ENCODE results near the gene FAM131B.
A peak's percentile ranks its signal among the peaks of the same experiment; 100 is the strongest.

FAM131B gene

GRCh38 chr7:143320620-143321019 lies 41.9 kb downstream of the FAM131B start:
- no peak for DNase-seq

DNA sequence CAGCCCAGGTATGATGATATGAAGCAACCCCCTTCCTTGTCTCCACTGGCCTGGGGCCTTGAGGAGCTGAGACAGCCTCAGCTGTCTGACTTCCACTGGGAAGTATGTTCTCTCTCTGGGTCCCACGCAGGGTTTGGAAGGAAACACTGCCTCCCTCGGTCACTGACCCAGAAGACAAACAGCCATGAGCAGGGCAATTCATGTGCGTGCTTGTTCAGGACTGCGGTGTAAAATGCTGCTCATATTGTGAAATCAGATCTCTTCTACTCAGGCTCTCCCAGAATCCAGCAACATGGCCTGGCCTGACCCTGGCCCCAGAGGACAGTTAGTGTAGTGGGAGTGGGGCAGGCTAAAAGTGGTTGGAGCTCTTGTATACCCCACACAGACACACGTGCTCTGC lies 43.9 kb downstream of the FAM131B start:
- DNase-seq: no peak

DNA sequence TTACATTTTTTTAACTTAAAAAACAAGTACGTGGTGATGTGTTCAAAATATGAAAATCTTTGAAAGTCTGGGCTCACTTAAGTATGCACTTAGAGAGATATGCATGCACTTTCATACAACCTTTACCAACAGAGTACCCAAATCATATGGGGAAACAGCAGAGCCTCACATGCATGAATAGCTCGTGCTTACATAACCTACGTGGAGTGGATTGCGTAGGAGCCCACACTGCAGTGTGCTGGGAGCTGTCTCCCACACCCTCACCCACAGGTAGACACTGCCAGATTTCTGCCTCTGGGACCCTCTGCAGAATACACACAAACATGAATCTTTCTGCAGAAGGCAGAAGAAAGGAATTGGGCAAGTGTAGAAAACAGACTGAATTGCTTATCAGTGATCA lies 46.0 kb downstream of the FAM131B start:
- no peak for DNase-seq

- DNase-seq: no peak
Measured at GRCh38 chr7:143315776-143316175, 46.7 kb downstream of the FAM131B start, which contains the start of gene CLCN1. TSS of gene CLCN1 (plus strand) at chr7:143316111. CDS start at chr7:143316213, 102 bp downstream.

DNA sequence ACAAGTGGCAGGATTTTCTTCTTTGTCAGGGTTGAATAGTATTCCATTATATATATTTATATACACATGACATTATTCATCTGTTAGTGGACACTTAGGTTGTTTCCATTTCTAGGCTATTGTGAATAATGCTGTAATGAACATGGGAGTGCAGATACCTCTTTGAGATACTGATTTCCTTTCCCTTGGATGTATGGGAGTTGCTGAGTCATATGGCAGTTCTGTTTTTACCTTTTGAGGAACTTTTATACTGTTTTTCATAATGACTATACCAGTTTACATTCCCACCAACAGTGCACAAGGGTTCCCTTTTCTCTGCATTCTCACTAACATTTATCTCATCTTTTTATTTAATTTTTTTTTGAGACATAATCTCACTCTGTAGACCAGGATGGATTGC lies 48.4 kb downstream of the FAM131B start:
- no peak for DNase-seq

DNA sequence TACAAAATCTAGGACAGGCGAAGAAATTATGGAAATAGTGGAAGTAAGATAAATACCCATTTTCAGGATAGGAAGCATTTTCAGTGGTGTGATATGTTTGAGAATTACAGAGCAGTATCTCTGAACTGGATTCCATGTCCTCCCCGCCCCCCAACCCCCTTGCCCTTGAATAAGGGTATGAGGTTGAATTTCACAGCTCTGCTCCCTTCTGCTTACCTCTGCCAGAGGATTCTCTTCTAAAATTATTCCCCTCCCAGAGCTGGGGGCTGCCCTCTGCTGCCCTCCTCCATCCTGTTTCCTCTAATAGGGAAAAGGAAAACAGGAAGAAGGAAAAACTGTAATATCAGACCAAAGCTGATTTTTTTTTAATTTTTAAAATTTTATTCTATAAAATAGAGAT lies 53.9 kb downstream of the FAM131B start:
- no peak for DNase-seq

DNA sequence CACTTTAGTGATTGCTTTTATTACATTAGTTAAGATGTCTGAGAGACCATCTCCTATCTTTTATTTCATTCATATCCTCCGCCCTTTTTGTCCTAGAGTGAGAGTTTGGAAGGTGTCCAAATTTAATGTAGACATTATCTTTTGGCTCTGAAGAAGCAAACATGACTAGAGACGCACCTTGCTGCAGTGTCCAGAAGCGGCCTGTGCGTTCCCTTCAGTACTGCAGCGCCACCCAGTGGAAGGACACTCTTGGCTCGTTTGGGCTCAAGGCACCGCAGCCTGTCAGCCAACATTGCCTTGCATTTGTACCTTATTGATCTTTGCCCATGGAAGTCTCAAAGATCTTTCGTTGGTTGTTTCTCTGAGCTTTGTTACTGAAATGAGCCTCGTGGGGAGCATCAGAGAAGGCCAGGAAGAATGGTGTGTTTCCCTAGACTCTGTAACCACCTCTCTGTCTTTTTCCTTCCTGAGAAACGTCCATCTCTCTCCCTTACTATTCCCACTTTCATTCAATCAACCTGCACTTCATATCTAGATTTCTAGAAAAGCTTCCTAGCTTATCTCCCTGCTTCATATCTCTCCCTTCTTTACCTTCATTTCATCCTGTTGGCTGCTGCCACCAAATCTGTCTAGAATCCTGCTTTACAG lies 57.0 kb downstream of the FAM131B start:
- DNase-seq: peak; percentile 62

- no peak for DNase-seq
Measured at GRCh38 chr7:143304938-143305337, 57.6 kb downstream of the FAM131B start.

DNA sequence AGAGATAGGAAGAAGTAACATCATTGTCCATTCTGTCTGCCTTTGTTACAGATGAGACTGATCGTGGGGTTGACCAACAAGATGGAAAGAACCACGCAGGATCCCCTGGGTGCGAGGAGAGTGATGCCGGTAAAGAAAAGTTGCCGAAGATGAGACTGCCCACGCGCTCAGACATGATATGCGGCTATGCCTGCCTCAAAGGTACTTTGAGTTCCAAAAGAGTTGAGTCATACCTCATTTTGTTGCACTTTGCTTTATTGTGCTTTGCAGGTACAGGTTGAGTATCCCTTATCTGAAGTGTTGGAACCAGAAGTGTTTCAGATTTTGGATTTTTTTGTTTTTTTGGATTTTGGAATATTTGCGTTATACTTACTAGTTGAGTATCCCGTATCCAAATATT lies 58.8 kb downstream of the FAM131B start:
- no peak for DNase-seq

Data from effector CD4-positive, alpha-beta T cell (primary cell).